Measurements from ENCODE around the gene B3GLCT. TPM values are rescaled to one million over a fixed set of nuclear protein-coding genes. Genes with fewer than 3 reads are reported as not detected.

Gene B3GLCT
- total and polyA plus RNA-seq, 2 experiments from 2014 or later: 2.2 to 4.4 TPM

DNA sequence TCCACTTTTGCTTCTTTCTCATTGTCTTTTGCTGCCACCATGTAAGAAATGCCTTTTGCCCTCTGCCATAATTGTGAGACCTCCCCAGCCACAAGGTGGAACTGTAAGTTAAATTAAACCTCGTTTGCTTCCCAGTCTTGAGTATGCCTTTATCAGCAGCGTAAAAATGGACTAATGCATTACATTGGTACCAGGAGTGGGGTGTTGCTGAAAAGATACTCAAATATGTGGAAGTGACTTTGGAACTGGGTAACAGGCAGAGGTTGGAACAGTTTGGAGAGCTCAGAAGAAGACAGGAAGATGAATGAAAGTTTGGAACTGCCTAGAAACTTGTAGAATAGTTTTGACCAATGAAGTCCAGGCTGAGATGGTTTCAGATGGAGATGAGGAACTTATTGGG lies 115.2 kb downstream of the B3GLCT start:
- Mint-ChIP-seq H3K9me3 (peaks cover 76% of the 10 kb centered on the region), H3K27ac (no peak overlapping the region)
- no peaks in the 10 kb centered on the region for H3K79me2 ChIP-seq (replicated peaks; ENCODE audit: insufficient read depth)

More for the DNA sequence above, 115.2 kb downstream of the B3GLCT start:
- no peaks in the 10 kb centered on the region for H3F3A ChIP-seq (replicated peaks; ENCODE audit: low read depth)
- DNase-seq (ENCODE audit: low spot score) (no peak), ATAC-seq (no peak)
- TF ChIP-seq, protein P1, sequence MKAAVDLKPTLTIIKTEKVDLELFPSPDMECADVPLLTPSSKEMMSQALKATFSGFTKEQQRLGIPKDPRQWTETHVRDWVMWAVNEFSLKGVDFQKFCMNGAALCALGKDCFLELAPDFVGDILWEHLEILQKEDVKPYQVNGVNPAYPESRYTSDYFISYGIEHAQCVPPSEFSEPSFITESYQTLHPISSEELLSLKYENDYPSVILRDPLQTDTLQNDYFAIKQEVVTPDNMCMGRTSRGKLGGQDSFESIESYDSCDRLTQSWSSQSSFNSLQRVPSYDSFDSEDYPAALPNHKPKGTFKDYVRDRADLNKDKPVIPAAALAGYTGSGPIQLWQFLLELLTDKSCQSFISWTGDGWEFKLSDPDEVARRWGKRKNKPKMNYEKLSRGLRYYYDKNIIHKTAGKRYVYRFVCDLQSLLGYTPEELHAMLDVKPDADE (IDR thresholded peaks at IDR 0.05): no peak
- TF ChIP-seq JUNB (IDR thresholded peaks at IDR 0.05; ENCODE audit: unreplicated experiment) (no peak), ZNF331 (CRISPR knock-in tag; IDR thresholded peaks at IDR 0.05; ENCODE audit: low read depth) (no peak), CREB1 (CRISPR knock-in tag; IDR thresholded peaks at IDR 0.05; ENCODE audit: low read depth) (no peak), STAT1 (IDR thresholded peaks at IDR 0.05; ENCODE audit: unreplicated experiment) (no peak), POLR2AphosphoS5 (IDR thresholded peaks at IDR 0.05; ENCODE audit: low read depth) (no peak), NANOG (IDR thresholded peaks at IDR 0.05; ENCODE audit: borderline replicate concordance) (no peak), ZNF114 (CRISPR knock-in tag; IDR thresholded peaks at IDR 0.05) (no peak), EZH2phosphoT487 (IDR thresholded peaks at IDR 0.05; ENCODE audit: unreplicated experiment) (no peak), EZH2 (IDR thresholded peaks at IDR 0.05; ENCODE audit: low read depth, unreplicated experiment) (no peak)
- TF ChIP-seq, protein P2, sequence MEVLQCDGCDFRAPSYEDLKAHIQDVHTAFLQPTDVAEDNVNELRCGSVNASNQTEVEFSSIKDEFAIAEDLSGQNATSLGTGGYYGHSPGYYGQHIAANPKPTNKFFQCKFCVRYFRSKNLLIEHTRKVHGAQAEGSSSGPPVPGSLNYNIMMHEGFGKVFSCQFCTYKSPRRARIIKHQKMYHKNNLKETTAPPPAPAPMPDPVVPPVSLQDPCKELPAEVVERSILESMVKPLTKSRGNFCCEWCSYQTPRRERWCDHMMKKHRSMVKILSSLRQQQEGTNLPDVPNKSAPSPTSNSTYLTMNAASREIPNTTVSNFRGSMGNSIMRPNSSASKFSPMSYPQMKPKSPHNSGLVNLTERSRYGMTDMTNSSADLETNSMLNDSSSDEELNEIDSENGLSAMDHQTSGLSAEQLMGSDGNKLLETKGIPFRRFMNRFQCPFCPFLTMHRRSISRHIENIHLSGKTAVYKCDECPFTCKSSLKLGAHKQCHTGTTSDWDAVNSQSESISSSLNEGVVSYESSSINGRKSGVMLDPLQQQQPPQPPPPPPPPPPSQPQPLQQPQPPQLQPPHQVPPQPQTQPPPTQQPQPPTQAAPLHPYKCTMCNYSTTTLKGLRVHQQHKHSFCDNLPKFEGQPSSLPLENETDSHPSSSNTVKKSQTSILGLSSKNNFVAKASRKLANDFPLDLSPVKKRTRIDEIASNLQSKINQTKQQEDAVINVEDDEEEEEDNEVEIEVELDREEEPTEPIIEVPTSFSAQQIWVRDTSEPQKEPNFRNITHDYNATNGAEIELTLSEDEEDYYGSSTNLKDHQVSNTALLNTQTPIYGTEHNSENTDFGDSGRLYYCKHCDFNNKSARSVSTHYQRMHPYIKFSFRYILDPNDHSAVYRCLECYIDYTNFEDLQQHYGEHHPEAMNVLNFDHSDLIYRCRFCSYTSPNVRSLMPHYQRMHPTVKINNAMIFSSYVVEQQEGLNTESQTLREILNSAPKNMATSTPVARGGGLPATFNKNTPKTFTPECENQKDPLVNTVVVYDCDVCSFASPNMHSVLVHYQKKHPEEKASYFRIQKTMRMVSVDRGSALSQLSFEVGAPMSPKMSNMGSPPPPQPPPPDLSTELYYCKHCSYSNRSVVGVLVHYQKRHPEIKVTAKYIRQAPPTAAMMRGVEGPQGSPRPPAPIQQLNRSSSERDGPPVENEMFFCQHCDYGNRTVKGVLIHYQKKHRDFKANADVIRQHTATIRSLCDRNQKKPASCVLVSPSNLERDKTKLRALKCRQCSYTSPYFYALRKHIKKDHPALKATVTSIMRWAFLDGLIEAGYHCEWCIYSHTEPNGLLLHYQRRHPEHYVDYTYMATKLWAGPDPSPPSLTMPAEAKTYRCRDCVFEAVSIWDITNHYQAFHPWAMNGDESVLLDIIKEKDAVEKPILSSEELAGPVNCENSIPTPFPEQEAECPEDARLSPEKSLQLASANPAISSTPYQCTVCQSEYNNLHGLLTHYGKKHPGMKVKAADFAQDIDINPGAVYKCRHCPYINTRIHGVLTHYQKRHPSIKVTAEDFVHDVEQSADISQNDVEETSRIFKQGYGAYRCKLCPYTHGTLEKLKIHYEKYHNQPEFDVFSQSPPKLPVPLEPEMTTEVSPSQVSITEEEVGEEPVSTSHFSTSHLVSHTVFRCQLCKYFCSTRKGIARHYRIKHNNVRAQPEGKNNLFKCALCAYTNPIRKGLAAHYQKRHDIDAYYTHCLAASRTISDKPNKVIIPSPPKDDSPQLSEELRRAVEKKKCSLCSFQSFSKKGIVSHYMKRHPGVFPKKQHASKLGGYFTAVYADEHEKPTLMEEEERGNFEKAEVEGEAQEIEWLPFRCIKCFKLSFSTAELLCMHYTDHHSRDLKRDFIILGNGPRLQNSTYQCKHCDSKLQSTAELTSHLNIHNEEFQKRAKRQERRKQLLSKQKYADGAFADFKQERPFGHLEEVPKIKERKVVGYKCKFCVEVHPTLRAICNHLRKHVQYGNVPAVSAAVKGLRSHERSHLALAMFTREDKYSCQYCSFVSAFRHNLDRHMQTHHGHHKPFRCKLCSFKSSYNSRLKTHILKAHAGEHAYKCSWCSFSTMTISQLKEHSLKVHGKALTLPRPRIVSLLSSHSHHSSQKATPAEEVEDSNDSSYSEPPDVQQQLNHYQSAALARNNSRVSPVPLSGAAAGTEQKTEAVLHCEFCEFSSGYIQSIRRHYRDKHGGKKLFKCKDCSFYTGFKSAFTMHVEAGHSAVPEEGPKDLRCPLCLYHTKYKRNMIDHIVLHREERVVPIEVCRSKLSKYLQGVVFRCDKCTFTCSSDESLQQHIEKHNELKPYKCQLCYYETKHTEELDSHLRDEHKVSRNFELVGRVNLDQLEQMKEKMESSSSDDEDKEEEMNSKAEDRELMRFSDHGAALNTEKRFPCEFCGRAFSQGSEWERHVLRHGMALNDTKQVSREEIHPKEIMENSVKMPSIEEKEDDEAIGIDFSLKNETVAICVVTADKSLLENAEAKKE (CRISPR knock-in tag; IDR thresholded peaks at IDR 0.05): no peak
- TF ChIP-seq, protein P3, sequence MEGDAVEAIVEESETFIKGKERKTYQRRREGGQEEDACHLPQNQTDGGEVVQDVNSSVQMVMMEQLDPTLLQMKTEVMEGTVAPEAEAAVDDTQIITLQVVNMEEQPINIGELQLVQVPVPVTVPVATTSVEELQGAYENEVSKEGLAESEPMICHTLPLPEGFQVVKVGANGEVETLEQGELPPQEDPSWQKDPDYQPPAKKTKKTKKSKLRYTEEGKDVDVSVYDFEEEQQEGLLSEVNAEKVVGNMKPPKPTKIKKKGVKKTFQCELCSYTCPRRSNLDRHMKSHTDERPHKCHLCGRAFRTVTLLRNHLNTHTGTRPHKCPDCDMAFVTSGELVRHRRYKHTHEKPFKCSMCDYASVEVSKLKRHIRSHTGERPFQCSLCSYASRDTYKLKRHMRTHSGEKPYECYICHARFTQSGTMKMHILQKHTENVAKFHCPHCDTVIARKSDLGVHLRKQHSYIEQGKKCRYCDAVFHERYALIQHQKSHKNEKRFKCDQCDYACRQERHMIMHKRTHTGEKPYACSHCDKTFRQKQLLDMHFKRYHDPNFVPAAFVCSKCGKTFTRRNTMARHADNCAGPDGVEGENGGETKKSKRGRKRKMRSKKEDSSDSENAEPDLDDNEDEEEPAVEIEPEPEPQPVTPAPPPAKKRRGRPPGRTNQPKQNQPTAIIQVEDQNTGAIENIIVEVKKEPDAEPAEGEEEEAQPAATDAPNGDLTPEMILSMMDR (conservative IDR thresholded peaks at IDR 0.05; ENCODE audit: low read depth in 2 of 2): no peak
- TF ChIP-seq, protein P4, sequence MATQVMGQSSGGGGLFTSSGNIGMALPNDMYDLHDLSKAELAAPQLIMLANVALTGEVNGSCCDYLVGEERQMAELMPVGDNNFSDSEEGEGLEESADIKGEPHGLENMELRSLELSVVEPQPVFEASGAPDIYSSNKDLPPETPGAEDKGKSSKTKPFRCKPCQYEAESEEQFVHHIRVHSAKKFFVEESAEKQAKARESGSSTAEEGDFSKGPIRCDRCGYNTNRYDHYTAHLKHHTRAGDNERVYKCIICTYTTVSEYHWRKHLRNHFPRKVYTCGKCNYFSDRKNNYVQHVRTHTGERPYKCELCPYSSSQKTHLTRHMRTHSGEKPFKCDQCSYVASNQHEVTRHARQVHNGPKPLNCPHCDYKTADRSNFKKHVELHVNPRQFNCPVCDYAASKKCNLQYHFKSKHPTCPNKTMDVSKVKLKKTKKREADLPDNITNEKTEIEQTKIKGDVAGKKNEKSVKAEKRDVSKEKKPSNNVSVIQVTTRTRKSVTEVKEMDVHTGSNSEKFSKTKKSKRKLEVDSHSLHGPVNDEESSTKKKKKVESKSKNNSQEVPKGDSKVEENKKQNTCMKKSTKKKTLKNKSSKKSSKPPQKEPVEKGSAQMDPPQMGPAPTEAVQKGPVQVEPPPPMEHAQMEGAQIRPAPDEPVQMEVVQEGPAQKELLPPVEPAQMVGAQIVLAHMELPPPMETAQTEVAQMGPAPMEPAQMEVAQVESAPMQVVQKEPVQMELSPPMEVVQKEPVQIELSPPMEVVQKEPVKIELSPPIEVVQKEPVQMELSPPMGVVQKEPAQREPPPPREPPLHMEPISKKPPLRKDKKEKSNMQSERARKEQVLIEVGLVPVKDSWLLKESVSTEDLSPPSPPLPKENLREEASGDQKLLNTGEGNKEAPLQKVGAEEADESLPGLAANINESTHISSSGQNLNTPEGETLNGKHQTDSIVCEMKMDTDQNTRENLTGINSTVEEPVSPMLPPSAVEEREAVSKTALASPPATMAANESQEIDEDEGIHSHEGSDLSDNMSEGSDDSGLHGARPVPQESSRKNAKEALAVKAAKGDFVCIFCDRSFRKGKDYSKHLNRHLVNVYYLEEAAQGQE (IDR thresholded peaks at IDR 0.05; ENCODE audit: unreplicated experiment): no peak
- no peaks in the 10 kb centered on the region for H4K20me1 ChIP-seq (replicated peaks; ENCODE audit: insufficient read depth)
- Mint-ChIP-seq H3K4me1 (no peaks in the 10 kb centered on the region), H3K27me3 (ENCODE audit: insufficient read depth, low read depth, poor library complexity) (peaks cover 5% of the 10 kb centered on the region), H3K4me3 (no peak overlapping the region), H3K36me3 (ENCODE audit: low read depth) (peaks cover 71% of the 10 kb centered on the region)
- H3K9me2 ChIP-seq (ENCODE audit: insufficient read depth): no peaks in the 10 kb centered on the region
- no peaks in the 10 kb centered on the region for H3K4me1 ChIP-seq (ENCODE audit: insufficient read depth)
- H2AFZ ChIP-seq: no peak overlapping the region
- no peak overlapping the region for H3K4me2 ChIP-seq
- H3K4me3 ChIP-seq: no peak overlapping the region
- no peak overlapping the region for H3K27ac ChIP-seq (ENCODE audit: low read depth)
- H3K36me3 ChIP-seq (ENCODE audit: insufficient read depth): peaks cover 13% of the 10 kb centered on the region; the same call in 1 of the 2 replicates
- no peaks in the 10 kb centered on the region for H3K27me3 ChIP-seq (ENCODE audit: insufficient read depth)
